ENCODE results near the gene TOMM22. TPM values are rescaled to one million over a fixed set of nuclear protein-coding genes. Genes with fewer than 3 reads are reported as not detected.

TOMM22 gene
- polyA plus RNA-seq, 2 of the 4 experiments (the other 2 are of a cell fraction), result 63.2 to 68.4 TPM

- ChIA-PET POLR2A (interaction anchor here (1.0 to 2.1 kb wide), 2 partner anchors 12 to 37 kb away, joined by 6 to 7 read pairs; partner anchors contain the start of genes GTPBP1 and TOMM22), CTCF (interaction anchor here (1.0 to 2.5 kb wide), 7 partner anchors 10 to 48 kb away, joined by 4 to 22 read pairs (median 4); partner anchors contain the start of gene JOSD1)
- H3K9me3 ChIP-seq, result no peaks in the 10 kb centered on the region
- H3K4me1 ChIP-seq, result peaks cover 15% of the 10 kb centered on the region
- no peak overlapping the region for H3K4me3 ChIP-seq
- ATAC-seq (peak; percentile 100), FAIRE-seq (no peak), DNase-seq (ENCODE audit: low read depth in 1 of 2, low spot score in 1 of 2) (peak; percentile 79 to 84)
- peak; percentile 58; the same call in 1 of the 2 replicates for TF ChIP-seq FOSL2 (IDR thresholded peaks at IDR 0.05)
- peak; percentile 96 for TF ChIP-seq FOSL2 (CRISPR knock-in tag; IDR thresholded peaks at IDR 0.05)
- TF ChIP-seq RAD21 (conservative IDR thresholded peaks at IDR 0.05 in 1 of 2, IDR thresholded peaks at IDR 0.05 in 1 of 2), result 0 out of 5 replicates have a peak, but pooled peaks of 1 of the 2 experiments have one; percentile 2
- TF ChIP-seq, protein P1, sequence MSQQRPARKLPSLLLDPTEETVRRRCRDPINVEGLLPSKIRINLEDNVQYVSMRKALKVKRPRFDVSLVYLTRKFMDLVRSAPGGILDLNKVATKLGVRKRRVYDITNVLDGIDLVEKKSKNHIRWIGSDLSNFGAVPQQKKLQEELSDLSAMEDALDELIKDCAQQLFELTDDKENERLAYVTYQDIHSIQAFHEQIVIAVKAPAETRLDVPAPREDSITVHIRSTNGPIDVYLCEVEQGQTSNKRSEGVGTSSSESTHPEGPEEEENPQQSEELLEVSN (IDR thresholded peaks at IDR 0.05; ENCODE audit: borderline replicate concordance, low read depth), result no peak
- H3K27ac ChIP-seq, result peak overlapping the region in 1 of 2 experiments; percentile 62; a peak in 3 of 6 replicates
- WGBS (ENCODE audit: missing lambda C conversion rate), result 3% methylated on average over 6 of the region's 6 CpGs
- peak overlapping the region; percentile 60 for H3K4me2 ChIP-seq
These were observed 36.7 kb downstream of the TOMM22 start for GRCh38 chr22:38718414-38718813.

GRCh38 chr22:38719196-38719595, 37.4 kb downstream of the TOMM22 start:
- ChIA-PET CTCF (interaction anchor here (1.1 to 2.5 kb wide), 3 partner anchors 11 to 21 kb away, joined by 4 to 22 read pairs (median 5); no protein-coding TSS in a partner anchor), POLR2A (interaction anchor here (1.0 to 2.1 kb wide), 2 partner anchors 13 to 38 kb away, joined by 6 to 7 read pairs; partner anchors contain the start of genes GTPBP1 and TOMM22)
- peak overlapping the region in 1 of 2 experiments; percentile 54; a peak in 3 of 6 replicates for H3K27ac ChIP-seq

GRCh38 chr22:38720350-38720749, 38.6 kb downstream of the TOMM22 start:
- TF ChIP-seq, protein P2, sequence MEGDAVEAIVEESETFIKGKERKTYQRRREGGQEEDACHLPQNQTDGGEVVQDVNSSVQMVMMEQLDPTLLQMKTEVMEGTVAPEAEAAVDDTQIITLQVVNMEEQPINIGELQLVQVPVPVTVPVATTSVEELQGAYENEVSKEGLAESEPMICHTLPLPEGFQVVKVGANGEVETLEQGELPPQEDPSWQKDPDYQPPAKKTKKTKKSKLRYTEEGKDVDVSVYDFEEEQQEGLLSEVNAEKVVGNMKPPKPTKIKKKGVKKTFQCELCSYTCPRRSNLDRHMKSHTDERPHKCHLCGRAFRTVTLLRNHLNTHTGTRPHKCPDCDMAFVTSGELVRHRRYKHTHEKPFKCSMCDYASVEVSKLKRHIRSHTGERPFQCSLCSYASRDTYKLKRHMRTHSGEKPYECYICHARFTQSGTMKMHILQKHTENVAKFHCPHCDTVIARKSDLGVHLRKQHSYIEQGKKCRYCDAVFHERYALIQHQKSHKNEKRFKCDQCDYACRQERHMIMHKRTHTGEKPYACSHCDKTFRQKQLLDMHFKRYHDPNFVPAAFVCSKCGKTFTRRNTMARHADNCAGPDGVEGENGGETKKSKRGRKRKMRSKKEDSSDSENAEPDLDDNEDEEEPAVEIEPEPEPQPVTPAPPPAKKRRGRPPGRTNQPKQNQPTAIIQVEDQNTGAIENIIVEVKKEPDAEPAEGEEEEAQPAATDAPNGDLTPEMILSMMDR (IDR thresholded peaks at IDR 0.05), result no peak
- TF ChIP-seq FOSB (CRISPR knock-in tag; IDR thresholded peaks at IDR 0.05), result no peak
- TF ChIP-seq RFX5 (IDR thresholded peaks at IDR 0.05), result no peak
- TF ChIP-seq CEBPB (IDR thresholded peaks at IDR 0.05), result no peak
- no peak for TF ChIP-seq CHD4 (IDR thresholded peaks at IDR 0.05; ENCODE audit: borderline replicate concordance)
- no peak for TF ChIP-seq JUNB (IDR thresholded peaks at IDR 0.05)
- no peak for TF ChIP-seq RAD21 (conservative IDR thresholded peaks at IDR 0.05 in 1 of 2, IDR thresholded peaks at IDR 0.05 in 1 of 2)
- TF ChIP-seq SMC3 (IDR thresholded peaks at IDR 0.05), result no peak
- TF ChIP-seq, protein P3, sequence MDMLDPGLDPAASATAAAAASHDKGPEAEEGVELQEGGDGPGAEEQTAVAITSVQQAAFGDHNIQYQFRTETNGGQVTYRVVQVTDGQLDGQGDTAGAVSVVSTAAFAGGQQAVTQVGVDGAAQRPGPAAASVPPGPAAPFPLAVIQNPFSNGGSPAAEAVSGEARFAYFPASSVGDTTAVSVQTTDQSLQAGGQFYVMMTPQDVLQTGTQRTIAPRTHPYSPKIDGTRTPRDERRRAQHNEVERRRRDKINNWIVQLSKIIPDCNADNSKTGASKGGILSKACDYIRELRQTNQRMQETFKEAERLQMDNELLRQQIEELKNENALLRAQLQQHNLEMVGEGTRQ (IDR thresholded peaks at IDR 0.05), result no peak
- TF ChIP-seq NFE2L2 (conservative IDR thresholded peaks at IDR 0.05; ENCODE audit: low read length), result no peak
- no peak for TF ChIP-seq CBX2 (IDR thresholded peaks at IDR 0.05; ENCODE audit: borderline replicate concordance, low read depth)
- no peak for TF ChIP-seq POLR2AphosphoS2 (conservative IDR thresholded peaks at IDR 0.05; ENCODE audit: low read length)
- TF ChIP-seq, protein P4, sequence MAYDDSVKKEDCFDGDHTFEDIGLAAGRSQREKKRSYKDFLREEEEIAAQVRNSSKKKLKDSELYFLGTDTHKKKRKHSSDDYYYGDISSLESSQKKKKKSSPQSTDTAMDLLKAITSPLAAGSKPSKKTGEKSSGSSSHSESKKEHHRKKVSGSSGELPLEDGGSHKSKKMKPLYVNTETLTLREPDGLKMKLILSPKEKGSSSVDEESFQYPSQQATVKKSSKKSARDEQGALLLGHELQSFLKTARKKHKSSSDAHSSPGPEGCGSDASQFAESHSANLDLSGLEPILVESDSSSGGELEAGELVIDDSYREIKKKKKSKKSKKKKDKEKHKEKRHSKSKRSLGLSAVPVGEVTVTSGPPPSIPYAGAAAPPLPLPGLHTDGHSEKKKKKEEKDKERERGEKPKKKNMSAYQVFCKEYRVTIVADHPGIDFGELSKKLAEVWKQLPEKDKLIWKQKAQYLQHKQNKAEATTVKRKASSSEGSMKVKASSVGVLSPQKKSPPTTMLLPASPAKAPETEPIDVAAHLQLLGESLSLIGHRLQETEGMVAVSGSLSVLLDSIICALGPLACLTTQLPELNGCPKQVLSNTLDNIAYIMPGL (CRISPR knock-in tag; IDR thresholded peaks at IDR 0.05; ENCODE audit: borderline replicate concordance), result no peak
- no peak for TF ChIP-seq BHLHE40 (IDR thresholded peaks at IDR 0.05; ENCODE audit: low read depth, low read length)
- Histone ChIP-seq H3K4me1 (peaks cover 15% of the 10 kb centered on the region), H3K27ac (no peak overlapping the region), H3K4me3 (no peak overlapping the region), H3K4me2 (no peak overlapping the region), H3K9me3 (no peaks in the 10 kb centered on the region)
- WGBS (ENCODE audit: missing lambda C conversion rate), result 93% methylated on average over 3 of the region's 3 CpGs
- FAIRE-seq (no peak), ATAC-seq (no peak), DNase-seq (ENCODE audit: low read depth in 1 of 2, low spot score in 1 of 2) (no peak)
- POLR2A ChIA-PET, result no interaction called here
- CTCF ChIA-PET, result interaction anchor here (0.7 to 7.4 kb wide), 4 partner anchors 15 to 791 kb away, joined by 3 to 69 read pairs (median 4); no protein-coding TSS in a partner anchor

More at GRCh38 chr22:38719196-38719595, 37.4 kb downstream of the TOMM22 start:
- TF ChIP-seq ELK1 (IDR thresholded peaks at IDR 0.05; ENCODE audit: low read depth, low read length) (no peak), KDM5A (IDR thresholded peaks at IDR 0.05) (no peak), EP300 (IDR thresholded peaks at IDR 0.05) (no peak), CEBPB (IDR thresholded peaks at IDR 0.05) (no peak)
- TF ChIP-seq, protein P5, sequence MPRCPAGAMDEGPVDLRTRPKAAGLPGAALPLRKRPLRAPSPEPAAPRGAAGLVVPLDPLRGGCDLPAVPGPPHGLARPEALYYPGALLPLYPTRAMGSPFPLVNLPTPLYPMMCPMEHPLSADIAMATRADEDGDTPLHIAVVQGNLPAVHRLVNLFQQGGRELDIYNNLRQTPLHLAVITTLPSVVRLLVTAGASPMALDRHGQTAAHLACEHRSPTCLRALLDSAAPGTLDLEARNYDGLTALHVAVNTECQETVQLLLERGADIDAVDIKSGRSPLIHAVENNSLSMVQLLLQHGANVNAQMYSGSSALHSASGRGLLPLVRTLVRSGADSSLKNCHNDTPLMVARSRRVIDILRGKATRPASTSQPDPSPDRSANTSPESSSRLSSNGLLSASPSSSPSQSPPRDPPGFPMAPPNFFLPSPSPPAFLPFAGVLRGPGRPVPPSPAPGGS (IDR thresholded peaks at IDR 0.05), result no peak
- 77% methylated on average over 6 of the region's 6 CpGs for WGBS (ENCODE audit: missing lambda C conversion rate)
- peak overlapping the region; percentile 60; the same call in 2 of the 3 replicates for H3K4me2 ChIP-seq
- no peak for FAIRE-seq
- ATAC-seq, result no peak
- peaks cover 15% of the 10 kb centered on the region for H3K4me1 ChIP-seq
- no peaks in the 10 kb centered on the region for H3K9me3 ChIP-seq
- H3K4me3 ChIP-seq, result no peak overlapping the region
- DNase-seq (ENCODE audit: low read depth in 1 of 2, low spot score in 1 of 2), result no peak

All from A549 (cell line).